Nucleus accumbens (tissue), 56 donors: ENCODE measurements around the gene TRPM5.

Experiments
- DNase-seq, 56 donors: peaks; one replicate each; lab custom pipeline; 2025; lab: John Stamatoyannopoulos, UW

TRPM5 gene

DNA sequence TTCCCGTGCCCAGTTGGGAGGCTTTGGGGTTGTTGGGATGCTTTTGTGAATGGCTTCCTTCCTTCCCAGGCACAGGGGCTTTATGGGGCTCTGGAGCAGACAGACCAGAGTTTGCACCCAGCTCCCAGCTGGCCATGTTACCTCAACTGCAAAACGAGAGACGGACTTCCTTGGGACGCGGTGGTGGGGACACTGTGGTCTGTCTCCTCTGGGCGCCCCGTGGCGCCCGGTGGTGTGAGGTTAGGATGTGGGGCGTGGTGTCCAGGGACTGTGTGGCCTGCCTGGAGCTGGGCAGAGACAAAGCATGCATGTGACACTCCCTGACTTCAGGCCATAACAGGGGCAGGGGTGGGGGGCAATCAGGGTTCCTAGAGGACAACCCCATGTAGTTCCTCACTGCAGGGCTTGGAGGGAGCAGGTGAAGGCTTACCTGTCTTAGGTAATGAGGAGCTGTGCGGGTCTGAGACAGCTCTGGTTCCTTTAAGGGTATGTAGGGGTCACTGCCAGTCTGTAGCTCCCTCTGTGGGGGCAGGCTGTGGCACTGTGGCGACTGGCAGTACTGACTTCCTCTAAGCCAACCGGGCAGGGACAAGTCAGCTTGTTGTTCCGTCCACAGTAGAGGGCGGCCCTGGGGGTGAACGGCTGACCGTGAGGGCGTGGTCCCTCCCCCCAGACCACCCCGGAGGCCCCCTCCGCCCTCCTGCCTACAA lies 14.9 kb upstream of the TRPM5 start:
- no peak for DNase-seq

GRCh38 chr11:2458321-2458720 lies 14.0 kb upstream of the TRPM5 start:
- no peak for DNase-seq

DNA sequence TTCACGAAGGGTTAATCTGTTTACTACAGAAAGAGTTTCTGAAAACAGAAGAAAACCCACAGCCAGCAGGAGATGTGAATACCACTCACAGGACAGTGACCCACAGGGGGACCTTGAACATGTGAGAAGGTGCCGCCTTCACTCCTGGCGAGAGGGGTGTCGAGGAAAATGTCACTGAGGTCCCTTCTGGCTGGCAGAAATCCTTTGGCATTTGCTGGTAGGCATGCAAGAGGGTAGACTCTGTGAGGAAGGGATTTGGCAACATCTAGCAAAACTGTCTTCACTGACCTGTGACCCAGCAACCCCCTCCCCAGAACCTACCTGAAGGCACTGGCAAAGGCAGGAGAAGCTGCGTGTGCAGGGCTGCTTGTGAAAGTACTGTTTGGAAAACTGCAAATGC lies 9.1 kb upstream of the TRPM5 start:
- DNase-seq, result no peak

GRCh38 chr11:2452321-2453012 lies 8.2 kb upstream of the TRPM5 start:
- DNase-seq, result no peak

DNA sequence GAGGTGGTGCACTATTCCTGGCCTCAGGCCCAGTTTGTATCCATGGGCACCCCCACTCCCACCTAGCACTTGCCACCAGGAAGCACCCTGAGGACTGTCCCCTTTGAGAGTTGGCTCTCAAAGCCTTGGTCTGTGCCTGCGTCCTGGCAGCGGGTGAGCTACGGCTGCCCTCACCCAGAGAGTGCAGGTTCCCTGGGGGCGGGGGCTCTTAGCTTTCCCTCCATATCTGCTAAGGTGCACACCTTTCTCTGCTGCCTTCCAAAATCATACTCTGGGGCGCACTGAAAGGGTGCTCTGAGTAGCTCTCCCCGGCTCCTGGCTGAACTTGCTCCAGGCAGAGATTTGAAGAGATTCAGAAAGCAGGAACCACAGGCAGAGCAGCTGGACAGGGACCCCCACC lies 7.6 kb upstream of the TRPM5 start:
- no peak for DNase-seq

DNA sequence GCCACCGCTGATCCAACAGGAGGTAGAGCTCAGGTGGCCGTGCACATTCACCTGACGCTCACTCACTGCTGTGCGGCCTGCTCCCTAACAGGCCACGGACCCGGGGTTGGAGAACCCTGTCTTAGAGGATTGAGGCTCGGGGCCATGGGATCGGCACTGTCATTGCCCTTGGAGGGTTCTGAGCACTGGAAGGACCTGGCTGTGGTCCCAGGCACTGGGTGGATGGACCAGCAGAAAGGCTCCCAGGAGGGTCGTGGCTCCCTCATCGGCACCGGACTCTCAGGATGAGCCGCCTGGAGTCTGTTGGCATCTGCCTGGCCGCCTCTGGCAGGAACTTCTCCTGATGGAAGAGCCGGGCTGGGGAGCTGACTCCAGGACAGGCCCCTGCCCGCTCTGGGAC lies 7.0 kb upstream of the TRPM5 start:
- no peak for DNase-seq

DNA sequence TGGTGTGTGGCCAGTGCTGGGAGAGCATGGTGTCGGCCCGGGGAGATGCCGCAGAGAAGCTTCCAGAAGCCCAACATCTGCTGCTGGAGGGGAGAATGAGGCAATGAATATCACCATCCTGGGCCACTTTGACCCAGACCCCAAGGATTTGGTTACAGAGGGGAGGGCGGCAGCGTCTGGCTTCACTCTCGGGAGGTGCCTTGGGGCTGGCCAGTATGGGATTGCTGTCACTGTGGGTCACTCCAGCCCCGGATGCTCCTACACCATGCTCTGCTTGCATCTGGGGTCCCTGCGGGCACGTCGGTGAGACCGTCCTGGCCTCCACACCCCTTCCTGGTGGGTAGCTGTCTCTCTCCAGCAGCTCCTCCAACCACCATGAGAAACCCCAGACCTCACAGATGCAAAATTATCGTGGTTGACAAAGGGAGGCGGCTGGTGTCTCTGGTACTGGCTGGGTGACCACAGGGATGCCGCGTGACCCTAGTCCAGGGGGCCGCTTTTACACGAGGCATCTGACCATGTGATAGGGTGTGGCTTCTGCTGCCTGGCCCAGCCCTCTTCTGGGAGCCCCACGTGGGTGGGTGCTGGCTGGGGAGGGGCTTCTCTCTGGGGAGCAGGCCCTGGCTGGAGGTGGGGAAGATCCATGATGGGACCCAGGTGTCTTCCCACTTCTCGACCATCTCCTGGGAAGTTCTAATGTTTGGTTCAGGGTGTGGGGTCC lies 6.2 kb upstream of the TRPM5 start:
- DNase-seq, result no peak

DNA sequence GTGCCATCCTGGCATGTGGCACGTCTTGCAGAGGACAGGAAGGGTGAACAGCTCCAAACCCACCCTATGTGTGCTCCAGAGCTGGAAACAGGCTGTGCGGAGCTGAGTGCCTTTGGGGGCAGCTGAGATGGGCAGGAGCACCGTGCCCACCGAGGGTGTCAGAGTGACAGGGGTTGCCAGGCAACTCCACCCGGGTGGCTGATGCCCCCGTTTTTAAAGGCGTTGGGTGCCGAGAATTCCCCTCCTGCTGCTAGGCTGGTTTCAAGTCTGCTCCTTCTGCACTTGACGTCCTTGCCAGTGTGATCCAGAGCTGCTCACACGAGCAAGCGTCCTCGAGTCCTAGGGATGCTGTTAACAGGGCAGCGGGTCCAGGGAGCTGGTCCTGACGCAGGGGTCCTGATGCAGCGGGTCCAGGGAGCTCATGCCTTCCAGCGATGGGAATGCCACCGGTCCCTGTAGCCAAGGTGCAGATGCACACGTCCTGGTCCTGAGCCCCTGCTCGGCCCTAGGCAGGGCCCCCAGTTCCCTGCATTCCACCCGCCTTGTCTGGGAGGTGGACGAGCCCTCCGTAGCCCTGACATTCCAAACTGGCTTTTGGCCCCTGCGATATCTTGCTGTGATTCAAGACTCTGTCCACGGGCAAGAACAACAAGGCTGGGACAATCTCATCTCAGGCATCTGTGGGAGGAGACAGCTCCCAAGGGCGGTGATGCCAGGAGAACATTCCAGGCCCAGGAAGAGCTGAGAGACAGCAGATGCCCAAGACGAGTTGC lies 5.4 kb upstream of the TRPM5 start:
- DNase-seq, result no peak

DNA sequence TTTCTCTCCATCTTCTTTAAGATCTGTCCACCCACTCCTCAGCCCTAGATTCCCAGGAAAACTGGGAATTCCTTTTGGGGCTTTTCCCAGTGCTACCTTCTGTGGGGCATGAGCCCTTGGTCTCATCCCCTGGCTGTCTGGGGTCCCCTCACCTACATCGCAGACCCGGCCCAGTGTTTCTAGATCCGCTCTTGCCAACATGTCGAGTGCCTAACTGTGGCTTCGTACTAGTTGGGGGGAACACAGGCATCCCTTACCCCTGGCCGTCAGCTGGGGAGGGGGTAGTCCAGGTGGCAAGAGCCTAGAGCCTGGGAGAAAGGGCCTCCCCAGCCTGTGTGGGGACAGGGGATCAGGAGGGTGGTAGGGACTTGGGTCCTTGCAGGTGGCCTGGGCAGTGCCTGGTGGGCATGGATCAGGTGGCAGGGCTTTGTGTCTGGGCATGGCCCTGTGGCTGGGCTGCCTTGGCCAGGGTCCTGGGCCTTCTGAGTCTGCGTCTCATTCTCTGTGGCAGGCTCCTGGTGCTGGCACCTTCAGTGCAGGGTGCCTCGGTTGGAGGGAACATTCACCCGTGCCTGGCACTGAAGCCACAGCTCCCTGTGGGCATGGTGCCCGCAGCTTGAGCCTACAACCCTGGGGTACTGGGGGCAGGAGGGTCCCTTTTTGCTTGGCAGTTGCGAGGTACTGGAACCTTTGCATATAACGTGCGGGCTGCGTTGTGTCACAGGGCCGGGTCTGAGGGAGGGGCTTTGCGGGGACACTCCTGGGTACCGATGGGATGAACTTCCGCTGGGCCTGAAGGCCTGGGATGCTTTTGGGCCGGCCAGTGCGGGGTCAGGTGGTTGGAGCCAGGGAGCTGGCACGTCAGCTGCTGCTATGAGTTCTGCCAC lies 4.6 kb upstream of the TRPM5 start:
- DNase-seq, result no peak

DNA sequence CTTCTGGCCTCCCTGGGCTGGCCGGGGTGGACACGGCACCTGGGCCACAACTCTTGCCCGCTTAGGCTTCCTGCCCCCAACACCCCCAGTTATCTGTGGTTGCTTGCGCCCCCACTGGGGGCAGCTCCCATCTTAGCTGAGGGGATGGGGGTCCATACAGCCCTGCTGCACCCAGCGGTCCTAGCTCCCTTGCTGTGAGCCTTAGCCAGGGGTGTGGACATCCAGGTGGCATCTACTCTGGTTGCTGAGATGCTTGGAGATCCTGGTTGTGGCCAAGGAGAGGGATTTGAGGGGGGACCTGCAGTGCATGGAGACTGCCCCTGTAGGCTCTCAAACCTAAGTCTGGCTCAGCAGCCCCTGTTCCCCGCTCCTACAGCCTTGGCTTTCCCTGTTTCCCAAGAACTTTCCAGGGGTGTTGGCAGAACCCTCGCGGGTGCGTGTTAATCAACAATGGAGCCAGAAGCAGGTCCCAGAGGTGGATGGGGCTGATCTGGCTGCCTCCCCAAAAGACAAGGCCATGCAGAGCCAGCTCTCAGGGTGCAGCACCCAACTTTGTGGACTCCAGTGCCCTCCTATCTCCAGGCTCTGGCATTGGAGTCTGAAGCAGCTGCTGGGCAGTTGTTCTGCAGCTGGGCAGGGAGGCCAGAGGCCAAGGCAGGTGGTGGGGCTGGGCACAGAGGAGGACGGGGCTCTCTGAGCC lies 3.8 kb upstream of the TRPM5 start:
- DNase-seq, result no peak

DNA sequence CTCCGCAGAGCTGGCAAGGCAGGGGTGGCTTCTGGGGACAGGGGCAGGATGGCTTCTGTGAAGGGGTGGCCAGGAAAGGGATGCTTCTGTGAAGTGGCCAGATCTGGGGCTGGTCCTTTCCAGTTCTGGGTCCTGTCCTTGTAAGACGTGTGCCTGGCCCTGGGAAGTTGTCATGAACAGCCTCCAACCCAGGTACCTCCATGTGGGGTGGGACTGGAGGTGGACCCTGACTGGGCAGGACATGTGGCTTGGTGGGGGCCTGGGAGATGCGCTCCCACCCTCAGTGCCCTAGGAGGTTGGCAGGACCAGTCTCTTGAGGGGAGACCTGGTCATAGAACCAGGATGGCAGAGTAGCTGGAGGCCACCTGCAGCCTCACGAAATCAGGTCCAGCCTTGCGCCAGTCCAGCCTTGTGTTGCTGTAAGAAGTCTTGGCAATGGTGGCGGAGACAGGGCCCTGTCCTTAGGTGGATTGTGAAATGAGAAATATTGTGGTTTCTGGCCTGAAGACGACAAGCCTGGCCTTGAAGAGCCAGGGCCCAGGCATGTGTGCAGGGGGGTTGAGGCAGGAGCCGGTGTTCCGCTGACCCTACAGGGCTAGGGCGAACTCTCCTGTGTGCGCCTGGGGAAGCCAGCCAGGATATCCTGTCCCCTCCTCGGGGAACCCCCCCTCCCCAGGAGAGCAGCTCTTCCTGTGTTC lies 3.1 kb upstream of the TRPM5 start:
- no peak for DNase-seq

DNA sequence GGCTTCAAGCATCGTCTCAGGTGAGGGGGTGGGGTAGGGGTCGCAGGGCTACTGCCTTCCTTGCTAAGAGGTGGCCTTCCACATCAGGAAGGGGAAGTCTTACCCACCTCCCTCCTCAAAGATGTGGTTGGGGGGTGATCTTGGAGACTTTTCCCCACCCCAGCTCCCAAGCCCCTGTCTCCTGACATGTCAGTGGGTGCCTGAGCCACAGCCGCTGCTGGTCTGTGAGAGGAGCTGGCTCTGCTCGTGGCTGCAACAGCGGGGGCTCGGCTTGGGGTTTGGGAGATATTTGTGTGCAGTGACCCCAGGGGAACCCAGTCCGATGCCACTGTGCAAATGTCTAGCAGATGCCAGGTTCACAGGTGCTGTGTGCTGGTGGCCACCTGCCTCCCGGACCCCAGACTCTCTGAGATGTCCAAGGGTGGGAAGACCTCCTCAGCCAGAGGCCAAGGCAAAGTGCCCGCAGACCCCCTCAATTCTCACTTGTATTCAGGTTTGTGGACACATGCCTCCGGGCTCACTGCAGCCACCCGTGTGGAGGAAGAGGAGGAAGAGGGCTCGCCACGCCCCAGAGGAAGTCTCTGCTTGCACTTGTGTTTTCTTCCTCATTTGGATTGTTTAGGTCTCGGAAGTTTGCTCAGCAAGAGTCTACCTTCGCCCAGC lies 2.4 kb upstream of the TRPM5 start:
- DNase-seq, result no peak

GRCh38 chr11:2445746-2446551 lies 1.6 kb upstream of the TRPM5 start:
- no peak for DNase-seq

- DNase-seq, result no peak
These were observed 769 bp upstream of the TRPM5 start, which contains the start of gene KCNQ1 for GRCh38 chr11:2444821-2445745. TSS of gene KCNQ1 (plus strand) at chr11:2445008. CDS start at chr11:2445099, 91 bp downstream.

- DNase-seq, result no peak
These were observed 908 bp downstream of the TRPM5 start for GRCh38 chr11:2443406-2443805.

- no peak for DNase-seq
These were observed 1.7 kb downstream of the TRPM5 start for GRCh38 chr11:2442589-2442988.
